HepG2 (cell line): ENCODE data around the gene CLASRP. TPM values are rescaled to one million over a fixed set of nuclear protein-coding genes. Genes with fewer than 3 reads are reported as not detected.

ENCODE experiments used
- ATAC-seq: fragments of 200-7000 bp; cut with Tn5 transposase; 3 replicates; pipeline ENCODE4 v1.9.1; 2020; ENCODE audit warnings: mild to moderate bottlenecking, moderate library complexity
- BruUV-seq: library from RNA; stranded (reverse); fragments of 400-500 nt; replicated peaks from 2 replicates; lab custom pipeline; 2021; lab: Mats Ljungman, UMichigan
- CTCF ChIA-PET: fragments of 300-600 bp; formaldehyde crosslinking; extraction: SDS; loops from one replicate; lab custom pipeline; 2021; ENCODE audit warnings: low total read pairs, inconsistent platforms, low intra/inter-chr PET ratio; lab: Yijun Ruan, JAX
- POLR2A ChIA-PET: fragments of 350-600 bp; sonication (Branson Sonifier 250); formaldehyde crosslinking; loops from one replicate; lab custom pipeline; 2020; ENCODE audit warnings: antibody characterized with exemption, inconsistent platforms; lab: Yijun Ruan, JAX
- DNase-seq: peaks from one replicate; pipeline ENCODE4 v3.0.0-alpha.2; 2015; ENCODE audit warnings: low spot score
- FAIRE-seq: peaks from 3 replicates; lab custom pipeline; 2011; peaks lifted over from hg19 to GRCh38; lab: Jason Lieb, UNC
- H2AFZ ChIP-seq: one replicate; pipeline ENCODE4 v1.6.1; 2011; ENCODE audit warnings: low read length, inconsistent platforms
- H3K27ac ChIP-seq: fragments of 300-600 bp; 3 replicates; pipeline ENCODE4 v1.8.0; 2011; ENCODE audit warnings: mixed run types, mild to moderate bottlenecking, mixed read lengths, low read length, inconsistent platforms; ENCODE audit not compliant: insufficient read depth; ENCODE audit errors: extremely low read length
- H3K27me3 ChIP-seq, 2 experiments: fragments of 200-600 bp in 1 of 2; 2 replicates in 1 of 2; 3 replicates in 1 of 2; pipeline versions ENCODE4 v1.6.0 to v1.8.0; 2011; ENCODE audit warnings: low read length in 2 of 2, mild to moderate bottlenecking in 2 of 2, moderate library complexity in 2 of 2, inconsistent platforms in 1 of 2; ENCODE audit not compliant: insufficient read depth in 2 of 2, control insufficient read depth in 1 of 2
- H3K36me3 ChIP-seq, 2 experiments: fragments of 200-600 bp in 1 of 2; replicated peaks in 1 of 2; 2 replicates in 1 of 2; 3 replicates in 1 of 2; pipeline versions ENCODE4 v1.5.1 to v1.8.0; 2011; ENCODE audit warnings: low read length in 2 of 2, inconsistent platforms in 1 of 2; ENCODE audit not compliant: insufficient read depth in 2 of 2, control insufficient read depth in 1 of 2
- H3K4me1 ChIP-seq: 2 replicates; pipeline ENCODE4 v1.5.1; 2012; ENCODE audit warnings: low read length, inconsistent platforms; ENCODE audit not compliant: insufficient read depth
- H3K4me2 ChIP-seq: 2 replicates; pipeline ENCODE4 v1.6.0; 2011; ENCODE audit warnings: low read depth, low read length, inconsistent platforms
- H3K4me3 ChIP-seq, 3 experiments: fragments of 200-600 bp in 1 of 3; sonication (generic), shearing (Covaris generic) in 1 of 3; replicated peaks in 1 of 3; 2 replicates each; pipeline ENCODE4 v1.5.1; 2011 to 2016; ENCODE audit warnings: low read length in 3 of 3, inconsistent platforms in 2 of 3, low read depth in 2 of 3, mild to moderate bottlenecking in 2 of 3, control low read depth in 1 of 3, mixed read lengths in 1 of 3; ENCODE audit not compliant: insufficient read depth in 1 of 3
- H3K79me2 ChIP-seq: one replicate; pipeline ENCODE4 v1.6.1; 2011; ENCODE audit warnings: low read length, inconsistent platforms; ENCODE audit not compliant: insufficient read depth
- H3K9ac ChIP-seq: 2 replicates; pipeline ENCODE4 v1.6.0; 2011; ENCODE audit warnings: mild to moderate bottlenecking, low read depth, low read length, inconsistent platforms; ENCODE audit not compliant: insufficient read depth
- H3K9me3 ChIP-seq: 2 replicates; pipeline ENCODE4 v1.5.1; 2012; ENCODE audit warnings: mild to moderate bottlenecking, low read length
- H4K20me1 ChIP-seq: 2 replicates; pipeline ENCODE4 v1.6.0; 2011; ENCODE audit warnings: inconsistent platforms, mild to moderate bottlenecking, low read length, moderate library complexity; ENCODE audit not compliant: insufficient read depth
- ATF6 ChIP-seq: sonication (generic); formaldehyde crosslinking; conservative IDR thresholded peaks from 2 replicates; pipeline ENCODE4 v1.4.0; 2020; ENCODE audit warnings: missing genetic modification reagents
- MEIS2 ChIP-seq: sonication (generic); formaldehyde crosslinking; IDR thresholded peaks from 2 replicates; pipeline ENCODE4 v1.9.0; 2021; ENCODE audit warnings: mild to moderate bottlenecking, missing genetic modification reagents
- NFIC ChIP-seq: IDR thresholded peaks from 2 replicates; pipeline ENCODE4 v1.6.1; 2012; ENCODE audit warnings: mild to moderate bottlenecking, low read length, inconsistent platforms
- NR2F1 ChIP-seq, 2 experiments: fragments of 450-650 bp in 1 of 2; formaldehyde crosslinking in 1 of 2; IDR thresholded peaks; 2 replicates each; pipeline versions ENCODE4 v1.5.0 to v1.6.1; 2016 to 2020; ENCODE audit warnings: mild to moderate bottlenecking in 1 of 2, missing compliant biosample characterization in 1 of 2, missing genetic modification reagents in 1 of 2, moderate library complexity in 1 of 2
- PITX1 ChIP-seq: sonication (generic); formaldehyde crosslinking; IDR thresholded peaks from 2 replicates; pipeline ENCODE4 v1.5.1; 2020; ENCODE audit warnings: mild to moderate bottlenecking, missing genetic modification reagents
- RFXANK ChIP-seq: IDR thresholded peaks from 2 replicates; pipeline ENCODE4 v1.6.1; 2016
- SETDB1 ChIP-seq: sonication (generic); formaldehyde crosslinking; IDR thresholded peaks from 2 replicates; pipeline ENCODE4 v1.5.1; 2020; ENCODE audit warnings: missing genetic modification reagents, mild to moderate bottlenecking, borderline replicate concordance
- SNRNP70 ChIP-seq: fragments of 200-400 bp; formaldehyde crosslinking; IDR thresholded peaks from 2 replicates; pipeline ENCODE4 v1.6.1; 2017; ENCODE audit warnings: mild to moderate bottlenecking, low read depth, low read length, moderate library complexity
- U2AF1 ChIP-seq: fragments of 200-400 bp; formaldehyde crosslinking; optimal IDR thresholded peaks from 2 replicates; pipeline ENCODE3; 2017; ENCODE audit warnings: mild to moderate bottlenecking, low read depth, low read length
- ZFP82 ChIP-seq: sonication (generic); formaldehyde crosslinking; IDR thresholded peaks from 2 replicates; pipeline ENCODE4 v1.5.1; 2020; ENCODE audit warnings: mild to moderate bottlenecking, missing genetic modification reagents, borderline replicate concordance
- ZNF20 ChIP-seq: sonication (generic); formaldehyde crosslinking; IDR thresholded peaks from 2 replicates; pipeline ENCODE4 v1.4.0; 2020; ENCODE audit warnings: mild to moderate bottlenecking, moderate library complexity, missing genetic modification reagents
- ZNF225 ChIP-seq: sonication (generic); formaldehyde crosslinking; IDR thresholded peaks from 2 replicates; pipeline ENCODE4 v1.4.0; 2020; ENCODE audit warnings: mild to moderate bottlenecking, missing genetic modification reagents
- WGBS: methylation state at CpG from one replicate; pipeline ENCODE4 v1.1.6; 2017; ENCODE audit warnings: low lambda C conversion rate; 5-methylcytosine and 5-hydroxymethylcytosine counted together
- in situ Hi-C: cut with HindIII; loops from 2 replicates; pipeline ENCODE4 v1.10.0; 2017; ENCODE audit warnings: low pct_unique_long_range_greater_than_20kb; ENCODE audit not compliant: extremely low pct_ligation_motif_present
- intact Hi-C: fragments of 100-400 bp; cut with micrococcal nuclease; formaldehyde crosslinking; loops from one replicate; pipeline ENCODE4 v1.10.0; 2022; ENCODE audit not compliant: unreplicated experiment
- polyA plus RNA-seq, 8 experiments: library from polyadenylated mRNA; depleted of rRNA in 3 of 8; stranded (reverse) in 7 of 8; unstranded in 1 of 8; fragments of >200 nt; fragmentation: Illumina TruSeq in 4 of 8; extraction: Trizol in 4 of 8; gene quantifications; 2 replicates each; pipeline versions ENCODE4 v1.2.1 to v1.2.3, GENCODE V29; 2011 to 2016; ENCODE audit warnings: low read depth in 4 of 8, missing spikeins in 1 of 8, mixed read lengths in 1 of 8; ENCODE audit not compliant: insufficient read depth in 1 of 8
- total RNA-seq, 5 experiments: library from RNA; depleted of rRNA; stranded (reverse); fragments of >200 nt; fragmentation: Illumina TruSeq; extraction: Trizol; gene quantifications; 2 replicates each; pipeline ENCODE4 v1.2.3, GENCODE V29; 2016; ENCODE audit warnings: low read depth in 1 of 5
- TF ChIP-seq, protein P1 (sequence below): sonication (generic); formaldehyde crosslinking; conservative IDR thresholded peaks from 2 replicates; pipeline ENCODE4 v1.8.0; 2022; ENCODE audit warnings: mild to moderate bottlenecking, moderate library complexity, missing genetic modification reagents

Gene CLASRP
- total and polyA plus RNA-seq, 2 of the 13 experiments (the other 11 are each of a cell fraction or from before 2014, with no cell fraction given) = 32.0 to 51.4 TPM

- Histone ChIP-seq H2AFZ (no peak overlapping the region), H3K36me3 (peaks cover 0 to 6% of the 10 kb centered on the region in 2 experiments; a peak in 1 of 5 replicates), H3K79me2 (peaks cover 85% of the 10 kb centered on the region), H3K9ac (no peak overlapping the region), H4K20me1 (peaks cover 19% of the 10 kb centered on the region), H3K27ac (no peak overlapping the region), H3K4me1 (peaks cover 37% of the 10 kb centered on the region), H3K27me3 (no peaks in the 10 kb centered on the region), H3K9me3 (no peaks in the 10 kb centered on the region), H3K4me3 (no peak overlapping the region), H3K4me2 (no peak overlapping the region)
- CTCF ChIA-PET = no interaction called here
- DNase-seq (no peak), FAIRE-seq (no peak), ATAC-seq (no peak)
- POLR2A ChIA-PET = interaction anchor here (1.0 kb wide), 1 partner anchor 12 kb away, joined by 3 read pairs; no protein-coding TSS in a partner anchor
- in situ Hi-C loops (no loop called here), intact Hi-C loops (no loop called here)
- 94% methylated on average over 4 of the region's 4 CpGs for WGBS
- TF ChIP-seq U2AF1 = no peak
- TF ChIP-seq NFIC = no peak
- no peak for TF ChIP-seq ZNF20 (CRISPR knock-in tag)
- TF ChIP-seq ZFP82 (CRISPR knock-in tag) = no peak
- TF ChIP-seq ZNF225 (CRISPR knock-in tag) = no peak
- no peak for TF ChIP-seq PITX1 (CRISPR knock-in tag)
- no peak for TF ChIP-seq ATF6 (CRISPR knock-in tag)
- TF ChIP-seq RFXANK (CRISPR knock-in tag) = no peak
- TF ChIP-seq NR2F1 (CRISPR knock-in tag; IDR thresholded peaks at IDR 0.05) = no peak
- no peak for TF ChIP-seq SNRNP70
- TF ChIP-seq, protein P1, sequence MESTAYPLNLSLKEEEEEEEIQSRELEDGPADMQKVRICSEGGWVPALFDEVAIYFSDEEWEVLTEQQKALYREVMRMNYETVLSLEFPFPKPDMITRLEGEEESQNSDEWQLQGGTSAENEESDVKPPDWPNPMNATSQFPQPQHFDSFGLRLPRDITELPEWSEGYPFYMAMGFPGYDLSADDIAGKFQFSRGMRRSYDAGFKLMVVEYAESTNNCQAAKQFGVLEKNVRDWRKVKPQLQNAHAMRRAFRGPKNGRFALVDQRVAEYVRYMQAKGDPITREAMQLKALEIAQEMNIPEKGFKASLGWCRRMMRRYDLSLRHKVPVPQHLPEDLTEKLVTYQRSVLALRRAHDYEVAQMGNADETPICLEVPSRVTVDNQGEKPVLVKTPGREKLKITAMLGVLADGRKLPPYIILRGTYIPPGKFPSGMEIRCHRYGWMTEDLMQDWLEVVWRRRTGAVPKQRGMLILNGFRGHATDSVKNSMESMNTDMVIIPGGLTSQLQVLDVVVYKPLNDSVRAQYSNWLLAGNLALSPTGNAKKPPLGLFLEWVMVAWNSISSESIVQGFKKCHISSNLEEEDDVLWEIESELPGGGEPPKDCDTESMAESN (CRISPR knock-in tag) = no peak
- TF ChIP-seq SETDB1 (CRISPR knock-in tag) = no peak
- TF ChIP-seq MEIS2 = no peak
- TF ChIP-seq, all 625 proteins: peak for 0
- BruUV-seq = no TSS peak
Observed at GRCh38 chr19:45114116-45114515, 75.3 kb downstream of the CLASRP start.
